CD14-positive monocyte (primary cell): ENCODE measurements around the gene PLCH1. TPM values are rescaled to one million over a fixed set of nuclear protein-coding genes. Genes with fewer than 3 reads are reported as not detected.

ENCODE experiments used
- DNase-seq, 3 donors: peaks; one replicate each; pipeline ENCODE4 v3.0.0-alpha.2; 2011 to 2022
- H2AFZ ChIP-seq: 2 replicates; pipeline ENCODE4 v1.6.0; 2012; ENCODE audit warnings: mild to moderate bottlenecking, low read depth, low read length, inconsistent platforms; ENCODE audit not compliant: insufficient read depth, poor library complexity, severe bottlenecking
- H3K27ac ChIP-seq, 2 donors: 1 replicate in 1 of 2; 2 replicates in 1 of 2; pipeline ENCODE4 v1.5.1; 2012 to 2013; ENCODE audit warnings: low read length in 2 of 2, control low read depth in 1 of 2, inconsistent platforms in 1 of 2, low read depth in 1 of 2, mild to moderate bottlenecking in 1 of 2
- H3K27me3 ChIP-seq, 2 donors: one replicate each; pipeline versions ENCODE4 v1.6.0 to v1.6.1; 2011 to 2013; ENCODE audit warnings: low read length in 2 of 2; ENCODE audit not compliant: control insufficient read depth in 2 of 2, insufficient read depth in 2 of 2
- H3K36me3 ChIP-seq, 2 donors: replicated peaks in 1 of 2; 1 replicate in 1 of 2; 2 replicates in 1 of 2; pipeline versions ENCODE4 v1.5.1 to v1.6.1; 2012 to 2013; ENCODE audit warnings: low read length in 2 of 2, control low read depth in 1 of 2, inconsistent platforms in 1 of 2, mild to moderate bottlenecking in 1 of 2; ENCODE audit not compliant: insufficient read depth in 2 of 2, control insufficient read depth in 1 of 2
- H3K4me1 ChIP-seq, 2 donors: 1 replicate in 1 of 2; 2 replicates in 1 of 2; pipeline versions ENCODE4 v1.5.1 to v1.6.1; 2012 to 2013; ENCODE audit warnings: low read length in 2 of 2, control low read depth in 1 of 2, inconsistent platforms in 1 of 2, mild to moderate bottlenecking in 1 of 2, moderate library complexity in 1 of 2; ENCODE audit not compliant: insufficient read depth in 2 of 2, control insufficient read depth in 1 of 2
- H3K4me2 ChIP-seq: replicated peaks from 2 replicates; pipeline ENCODE3; 2012; ENCODE audit warnings: low read length, moderate library complexity, mild to moderate bottlenecking; ENCODE audit not compliant: poor library complexity, severe bottlenecking; ENCODE audit errors: extremely low read depth
- H3K4me3 ChIP-seq, 3 experiments: fragments of 200-600 bp in 1 of 3; sonication (generic) in 1 of 3; replicated peaks in 1 of 3; 1 replicate in 2 of 3; 2 replicates in 1 of 3; pipeline ENCODE4 v1.5.1; 2011 to 2013; ENCODE audit warnings: low read length in 3 of 3, mild to moderate bottlenecking in 3 of 3, control low read depth in 2 of 3, low read depth in 2 of 3, inconsistent platforms in 1 of 3, moderate library complexity in 1 of 3
- H3K79me2 ChIP-seq: 2 replicates; pipeline ENCODE4 v1.6.0; 2012; ENCODE audit warnings: mild to moderate bottlenecking, control low read depth, inconsistent platforms, low read length, moderate library complexity; ENCODE audit not compliant: insufficient read depth
- H3K9ac ChIP-seq: 2 replicates; pipeline ENCODE4 v1.6.0; 2017; ENCODE audit warnings: low read length, mild to moderate bottlenecking; ENCODE audit not compliant: insufficient read depth, poor library complexity, severe bottlenecking
- H3K9me3 ChIP-seq, 2 donors: replicated peaks in 1 of 2; 1 replicate in 1 of 2; 2 replicates in 1 of 2; pipeline versions ENCODE4 v1.5.1 to v1.6.1; 2012 to 2013; ENCODE audit warnings: low read length in 2 of 2, control low read depth in 1 of 2; ENCODE audit not compliant: control insufficient read depth in 1 of 2, insufficient read depth in 1 of 2
- H4K20me1 ChIP-seq: 2 replicates; pipeline ENCODE4 v1.6.0; 2012; ENCODE audit warnings: mild to moderate bottlenecking, low read length, control low read depth, moderate library complexity; ENCODE audit not compliant: insufficient read depth
- H3K27ac Mint-ChIP-seq, 7 donors: one replicate each; pipeline ENCODE4 v1.8.0; 2020; ENCODE audit warnings: mild to moderate bottlenecking in 7 of 7, mixed read lengths in 7 of 7, moderate library complexity in 6 of 7, inconsistent platforms in 2 of 7
- H3K27me3 Mint-ChIP-seq, 3 donors: one replicate each; pipeline ENCODE4 v1.8.0; 2021 to 2022; ENCODE audit warnings: low read depth in 3 of 3, mild to moderate bottlenecking in 3 of 3, mixed read lengths in 3 of 3, moderate library complexity in 3 of 3, inconsistent platforms in 1 of 3
- H3K36me3 Mint-ChIP-seq, 2 donors: one replicate each; pipeline ENCODE4 v1.8.0; 2020; ENCODE audit warnings: mixed read lengths in 2 of 2, inconsistent platforms in 1 of 2, mild to moderate bottlenecking in 1 of 2
- H3K4me1 Mint-ChIP-seq: one replicate; pipeline ENCODE4 v1.8.0; 2020; ENCODE audit warnings: mild to moderate bottlenecking, mixed read lengths
- H3K4me3 Mint-ChIP-seq, 2 donors: one replicate each; pipeline ENCODE4 v1.8.0; 2020; ENCODE audit warnings: mild to moderate bottlenecking in 2 of 2, mixed read lengths in 2 of 2, moderate library complexity in 1 of 2
- H3K9me3 Mint-ChIP-seq, 7 donors: one replicate each; pipeline ENCODE4 v1.8.0; 2020 to 2022; ENCODE audit warnings: mixed read lengths in 7 of 7, mild to moderate bottlenecking in 6 of 7, moderate library complexity in 6 of 7, inconsistent platforms in 2 of 7
- WGBS: methylation state at CpG from one replicate; pipeline ENCODE4 v1.1.5; 2013; ENCODE audit warnings: missing lambda C conversion rate; ENCODE audit not compliant: insufficient coverage; 5-methylcytosine and 5-hydroxymethylcytosine counted together
- intact Hi-C, 2 donors: fragments of 100-400 bp; cut with micrococcal nuclease; formaldehyde crosslinking; loops; one replicate each; pipeline versions ENCODE4 v1.15.0 to v1.15.1; 2023
- polyA plus RNA-seq, 3 donors: library from polyadenylated mRNA; depleted of rRNA in 1 of 3; unstranded in 2 of 3; stranded (reverse) in 1 of 3; fragments of 300-500 nt in 2 of 3; fragments of >200 nt in 1 of 3; fragmentation: Illumina TruSeq in 2 of 3; gene quantifications; 1 replicate in 2 of 3; 2 replicates in 1 of 3; pipeline ENCODE4 v1.2.3, GENCODE V29; 2012 to 2021
- TF ChIP-seq, protein P1 (sequence below): fragments of 200-600 bp; IDR thresholded peaks from one replicate; pipeline ENCODE4 v1.8.0; 2022; ENCODE audit warnings: antibody characterized with exemption, mild to moderate bottlenecking

PLCH1 gene
- polyA plus RNA-seq, 3 donors = not detected

- no peak overlapping the region for H3K27ac Mint-ChIP-seq
- no peaks in the 10 kb centered on the region for H4K20me1 ChIP-seq
- no peak overlapping the region for H3K4me2 ChIP-seq
- no peaks in the 10 kb centered on the region for H3K4me1 Mint-ChIP-seq
- H3K27ac ChIP-seq = no peak overlapping the region
- peaks cover 0 to 3% of the 10 kb centered on the region in 2 donors for H3K9me3 ChIP-seq
- no CpG with 5 or more reads among the region's 1 CpG for WGBS
- no peaks in the 10 kb centered on the region for H3K4me1 ChIP-seq
- no peaks in the 10 kb centered on the region for H3K36me3 Mint-ChIP-seq
- TF ChIP-seq, protein P1, sequence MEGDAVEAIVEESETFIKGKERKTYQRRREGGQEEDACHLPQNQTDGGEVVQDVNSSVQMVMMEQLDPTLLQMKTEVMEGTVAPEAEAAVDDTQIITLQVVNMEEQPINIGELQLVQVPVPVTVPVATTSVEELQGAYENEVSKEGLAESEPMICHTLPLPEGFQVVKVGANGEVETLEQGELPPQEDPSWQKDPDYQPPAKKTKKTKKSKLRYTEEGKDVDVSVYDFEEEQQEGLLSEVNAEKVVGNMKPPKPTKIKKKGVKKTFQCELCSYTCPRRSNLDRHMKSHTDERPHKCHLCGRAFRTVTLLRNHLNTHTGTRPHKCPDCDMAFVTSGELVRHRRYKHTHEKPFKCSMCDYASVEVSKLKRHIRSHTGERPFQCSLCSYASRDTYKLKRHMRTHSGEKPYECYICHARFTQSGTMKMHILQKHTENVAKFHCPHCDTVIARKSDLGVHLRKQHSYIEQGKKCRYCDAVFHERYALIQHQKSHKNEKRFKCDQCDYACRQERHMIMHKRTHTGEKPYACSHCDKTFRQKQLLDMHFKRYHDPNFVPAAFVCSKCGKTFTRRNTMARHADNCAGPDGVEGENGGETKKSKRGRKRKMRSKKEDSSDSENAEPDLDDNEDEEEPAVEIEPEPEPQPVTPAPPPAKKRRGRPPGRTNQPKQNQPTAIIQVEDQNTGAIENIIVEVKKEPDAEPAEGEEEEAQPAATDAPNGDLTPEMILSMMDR = no peak
- intact Hi-C loops = no loop called here
- H3K9ac ChIP-seq = no peak overlapping the region
- H3K27me3 Mint-ChIP-seq = no peaks in the 10 kb centered on the region
- peaks cover 0 to 7% (median 5%) of the 10 kb centered on the region in 7 donors for H3K9me3 Mint-ChIP-seq
- no peaks in the 10 kb centered on the region for H3K79me2 ChIP-seq
- DNase-seq = no peak
- H2AFZ ChIP-seq = no peak overlapping the region
- no peaks in the 10 kb centered on the region for H3K27me3 ChIP-seq
- H3K36me3 ChIP-seq = no peaks in the 10 kb centered on the region
- no peak overlapping the region for H3K4me3 Mint-ChIP-seq
- H3K4me3 ChIP-seq = no peak overlapping the region
Observed at GRCh38 chr3:155407331-155407730, 337.5 kb downstream of the PLCH1 start.

GRCh38 chr3:155404486-155404885 lies 340.4 kb downstream of the PLCH1 start:
- no peaks in the 10 kb centered on the region for H3K27me3 ChIP-seq
- H3K4me2 ChIP-seq = no peak overlapping the region
- peaks cover 0 to 3% of the 10 kb centered on the region in 2 donors for H3K9me3 ChIP-seq
- H3K27ac ChIP-seq = no peak overlapping the region
- no peak overlapping the region for H2AFZ ChIP-seq
- no peak overlapping the region for H3K4me3 Mint-ChIP-seq
- H3K36me3 Mint-ChIP-seq = no peaks in the 10 kb centered on the region
- no peak overlapping the region for H3K27ac Mint-ChIP-seq
- no peaks in the 10 kb centered on the region for H3K4me1 Mint-ChIP-seq
- TF ChIP-seq, protein P1 = no peak
- DNase-seq = no peak
- H3K9ac ChIP-seq = no peak overlapping the region
- no CpG with 5 or more reads among the region's 1 CpG for WGBS
- peaks cover 0 to 8% (median 4%) of the 10 kb centered on the region in 7 donors for H3K9me3 Mint-ChIP-seq
- no peaks in the 10 kb centered on the region for H3K27me3 Mint-ChIP-seq
- H3K79me2 ChIP-seq = no peaks in the 10 kb centered on the region
- no peak overlapping the region for H3K4me3 ChIP-seq
- no peaks in the 10 kb centered on the region for H3K36me3 ChIP-seq
- intact Hi-C loops = no loop called here
- no peaks in the 10 kb centered on the region for H4K20me1 ChIP-seq
- H3K4me1 ChIP-seq = no peaks in the 10 kb centered on the region
